ENCODE measurements around the gene GASK1B. TPM values are rescaled to one million over a fixed set of nuclear protein-coding genes. Genes with fewer than 3 reads are reported as not detected.

Gene GASK1B
- total and polyA plus RNA-seq, 8 donors, result 21.7 to 56.8 (median 24.2) TPM

DNA sequence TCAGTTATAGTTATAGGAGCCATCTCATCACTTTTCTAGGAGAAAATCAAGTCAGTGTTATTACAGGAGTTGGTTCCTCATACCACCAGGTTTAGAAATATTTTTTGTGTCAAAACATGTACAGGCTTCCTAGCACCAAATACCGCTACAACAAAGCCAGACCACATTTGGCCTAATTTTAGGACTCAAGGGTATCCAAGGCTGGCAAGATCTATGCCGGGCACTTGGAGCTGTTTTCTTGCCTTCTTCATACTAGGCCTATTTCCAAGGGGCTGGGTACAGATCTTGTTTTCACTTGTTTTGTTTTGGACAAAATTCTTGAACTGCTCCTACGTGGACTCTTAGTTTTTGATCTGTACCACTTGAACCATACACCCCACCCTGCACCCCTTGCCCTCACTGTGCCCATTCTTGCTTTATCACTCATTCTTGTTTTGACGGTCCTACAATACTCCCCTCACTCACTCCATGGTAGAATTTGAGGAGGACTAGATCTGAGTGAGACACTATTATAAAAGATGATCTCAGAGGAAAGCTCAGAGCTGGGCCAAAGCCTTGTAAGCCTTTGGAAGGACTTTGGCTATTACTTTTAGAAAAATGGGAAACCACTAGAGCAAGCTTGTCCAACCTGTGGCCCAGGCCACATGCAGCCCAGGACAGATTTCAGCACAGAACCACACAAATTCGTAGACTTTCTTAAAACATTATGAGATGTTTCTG lies 19.8 kb upstream of the GASK1B start:
- Histone ChIP-seq H3K4me3 (no peak overlapping the region), H3K27me3 (no peaks in the 10 kb centered on the region), H3K36me3 (no peaks in the 10 kb centered on the region), H3K4me1 (peaks cover 0 to 5% of the 10 kb centered on the region in 2 donors), H3K27ac (no peak overlapping the region), H3K9me3 (no peaks in the 10 kb centered on the region)
- intact Hi-C loops (cut with DNase I), result no loop called here
- no peak for TF ChIP-seq CTCF (IDR thresholded peaks at IDR 0.05)
- ATAC-seq (no peak), DNase-seq (no peak)

DNA sequence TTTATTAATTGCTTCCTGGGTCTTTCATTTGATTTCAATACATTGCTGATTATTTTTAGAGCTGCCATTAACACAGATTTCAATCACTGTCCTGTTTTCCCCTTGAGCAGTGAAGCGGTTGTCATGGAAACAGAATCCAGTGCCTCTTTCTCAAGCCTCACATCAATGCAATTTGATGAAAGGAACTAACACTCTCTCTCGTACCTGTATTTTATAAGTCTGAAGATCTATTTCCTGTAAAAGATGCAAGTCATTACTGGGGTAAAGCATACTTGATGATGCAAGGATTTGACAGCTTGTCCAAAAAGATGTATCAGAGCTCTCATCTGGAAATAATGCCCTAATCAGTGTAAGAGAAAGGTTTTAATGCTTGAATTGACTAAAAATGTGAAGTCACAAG lies 17.9 kb upstream of the GASK1B start:
- Histone ChIP-seq H3K36me3 (no peaks in the 10 kb centered on the region), H3K27me3 (no peaks in the 10 kb centered on the region), H3K9me3 (no peaks in the 10 kb centered on the region), H3K4me1 (peaks cover 0 to 5% of the 10 kb centered on the region in 2 donors), H3K4me3 (no peak overlapping the region), H3K27ac (no peak overlapping the region)
- ATAC-seq (no peak), DNase-seq (no peak)
- intact Hi-C loops (cut with DNase I), result no loop called here
- TF ChIP-seq CTCF (IDR thresholded peaks at IDR 0.05), result no peak

DNA sequence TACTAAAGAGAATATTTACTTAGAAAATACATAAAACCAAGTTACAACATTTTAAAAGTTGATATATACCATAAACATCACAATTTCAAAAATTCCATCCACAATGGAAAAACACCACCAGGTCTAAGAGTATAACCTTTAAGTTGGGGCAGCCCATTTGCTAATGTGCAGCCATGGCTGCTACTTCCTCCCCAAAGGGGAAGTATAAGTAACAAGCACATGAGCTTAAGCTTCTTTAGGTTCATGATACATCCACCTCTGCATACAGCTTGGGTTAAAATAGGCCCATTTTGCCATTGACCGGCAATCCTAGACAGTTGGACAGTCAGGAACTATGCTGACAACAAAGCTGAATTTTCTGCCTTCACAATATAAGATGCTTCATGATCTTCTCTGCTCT lies 16.6 kb upstream of the GASK1B start:
- intact Hi-C loops (cut with DNase I), result no loop called here
- DNase-seq, result no peak
- no peak for TF ChIP-seq CTCF (IDR thresholded peaks at IDR 0.05)
- Histone ChIP-seq H3K36me3 (no peaks in the 10 kb centered on the region), H3K4me1 (peaks cover 0 to 5% of the 10 kb centered on the region in 2 donors), H3K27me3 (no peaks in the 10 kb centered on the region), H3K4me3 (no peak overlapping the region), H3K27ac (no peak overlapping the region), H3K9me3 (no peaks in the 10 kb centered on the region)
- ATAC-seq, result no peak

DNA sequence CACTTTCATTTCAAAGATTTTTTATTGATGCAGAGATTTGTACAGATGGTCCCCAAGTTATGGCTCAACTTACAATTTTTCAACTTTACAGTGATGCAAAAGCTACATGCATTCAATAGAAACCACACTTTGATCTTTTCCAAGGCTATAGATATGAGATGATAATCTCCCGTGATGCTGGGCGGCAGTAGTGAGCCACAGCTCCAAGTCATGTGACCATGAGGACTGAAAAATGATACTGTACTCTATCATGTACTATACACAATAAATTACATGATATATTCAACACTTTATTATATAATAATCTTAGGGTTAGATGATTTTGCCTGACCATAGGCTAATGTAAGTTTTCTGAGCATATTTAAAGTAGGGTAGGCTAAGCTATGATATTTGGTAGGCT lies 14.0 kb upstream of the GASK1B start:
- H3K4me1 ChIP-seq, result no peaks in the 10 kb centered on the region
- H3K27me3 ChIP-seq, result no peaks in the 10 kb centered on the region
- no peaks in the 10 kb centered on the region for H3K36me3 ChIP-seq
- DNase-seq (no peak), ATAC-seq (no peak)
- H3K27ac ChIP-seq, result no peak overlapping the region
- H3K9me3 ChIP-seq, result no peaks in the 10 kb centered on the region
- H3K4me3 ChIP-seq, result no peak overlapping the region
- no peak for TF ChIP-seq CTCF (IDR thresholded peaks at IDR 0.05)
- intact Hi-C loops (cut with DNase I), result no loop called here

DNA sequence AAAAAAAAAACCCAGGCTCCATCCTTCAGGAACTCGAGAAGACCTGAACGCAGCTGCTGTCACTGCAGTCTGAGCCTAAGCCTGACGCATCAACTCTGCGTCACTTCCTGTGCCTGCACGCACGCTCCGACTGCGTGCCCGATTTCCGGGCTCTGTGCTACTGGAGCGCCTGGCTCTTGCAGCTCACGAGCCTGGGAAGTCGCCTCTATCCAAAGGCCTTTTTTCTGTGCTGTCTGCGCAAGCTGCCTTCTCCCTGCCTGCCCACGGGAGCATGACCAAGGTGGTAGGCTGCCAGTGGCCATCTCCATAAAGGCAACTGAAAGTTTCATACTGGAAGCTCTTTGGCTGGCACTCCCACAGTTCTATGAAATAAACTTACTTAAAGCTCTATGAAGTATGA lies 9.9 kb upstream of the GASK1B start:
- H3K4me3 ChIP-seq, result no peak overlapping the region
- H3K9me3 ChIP-seq, result no peaks in the 10 kb centered on the region
- no peak for TF ChIP-seq CTCF (IDR thresholded peaks at IDR 0.05)
- H3K27ac ChIP-seq, result no peak overlapping the region
- no peaks in the 10 kb centered on the region for H3K36me3 ChIP-seq
- DNase-seq (peak in 1 of 4 donors; percentile 66), ATAC-seq (no peak)
- no peaks in the 10 kb centered on the region for H3K27me3 ChIP-seq
- H3K4me1 ChIP-seq, result no peaks in the 10 kb centered on the region
- intact Hi-C loops (cut with DNase I), result no loop called here

Measured in left lung (tissue), 10 donors.